MM.1S (cell line): ENCODE results near the gene TMEM176A.

ENCODE experiments used
- DNase-seq: peaks from one replicate; pipeline ENCODE4 v3.0.0-alpha.2; 2015
- H2AFZ ChIP-seq: fragments of 300-600 bp; sonication (generic); 2 replicates; pipeline ENCODE4 v1.6.0; 2016; ENCODE audit warnings: antibody characterized with exemption, low read length
- H3F3A ChIP-seq: fragments of 300-600 bp; sonication (generic); 2 replicates; pipeline ENCODE4 v1.6.1; 2016; ENCODE audit warnings: mild to moderate bottlenecking, antibody characterized with exemption, low read length, moderate library complexity, mixed read lengths; ENCODE audit not compliant: insufficient read depth
- H3K27ac ChIP-seq: fragments of 300-600 bp; sonication (generic); 2 replicates; pipeline ENCODE4 v1.5.1; 2016; ENCODE audit warnings: mild to moderate bottlenecking, low read length
- H3K27me3 ChIP-seq: fragments of 300-600 bp; sonication (generic); replicated peaks from 2 replicates; pipeline ENCODE4 v1.6.0; 2016; ENCODE audit warnings: low read length; ENCODE audit not compliant: insufficient read depth
- H3K36me3 ChIP-seq: fragments of 300-600 bp; sonication (generic); replicated peaks from 2 replicates; pipeline ENCODE4 v1.6.1; 2016; ENCODE audit warnings: mild to moderate bottlenecking, low read length, mixed read lengths; ENCODE audit not compliant: insufficient read depth
- H3K4me1 ChIP-seq: fragments of 300-600 bp; sonication (generic); 2 replicates; pipeline ENCODE4 v1.6.1; 2016; ENCODE audit warnings: low read length, mixed read lengths
- H3K4me2 ChIP-seq: fragments of 300-600 bp; sonication (generic); 2 replicates; pipeline ENCODE4 v1.6.0; 2016; ENCODE audit warnings: low read depth, low read length
- H3K4me3 ChIP-seq: fragments of 300-600 bp; sonication (generic); 2 replicates; pipeline ENCODE4 v1.5.1; 2016; ENCODE audit warnings: low read length, mixed read lengths
- H3K79me2 ChIP-seq: fragments of 300-600 bp; sonication (generic); 2 replicates; pipeline ENCODE4 v1.6.1; 2016; ENCODE audit warnings: mixed run types, low read length, mixed read lengths
- H3K9ac ChIP-seq: fragments of 300-600 bp; sonication (generic); 2 replicates; pipeline ENCODE4 v1.6.1; 2016; ENCODE audit warnings: low read length, mixed read lengths
- H3K9me2 ChIP-seq: fragments of 300-600 bp; sonication (generic); replicated peaks from 2 replicates; pipeline ENCODE4 v1.6.1; 2016; ENCODE audit warnings: mild to moderate bottlenecking, low read length, mixed read lengths; ENCODE audit not compliant: insufficient read depth
- H3K9me3 ChIP-seq: fragments of 300-600 bp; sonication (generic); replicated peaks from 2 replicates; pipeline ENCODE4 v1.6.1; 2016; ENCODE audit warnings: mild to moderate bottlenecking, low read length, mixed read lengths; ENCODE audit not compliant: insufficient read depth
- H4K20me1 ChIP-seq: fragments of 300-600 bp; sonication (generic); 2 replicates; pipeline ENCODE4 v1.6.1; 2016; ENCODE audit warnings: mild to moderate bottlenecking, low read length, moderate library complexity, mixed read lengths; ENCODE audit not compliant: insufficient read depth
- CTCF ChIP-seq: fragments of 300-600 bp; sonication (generic); IDR thresholded peaks from 2 replicates; pipeline ENCODE4 v1.5.1; 2016; ENCODE audit warnings: antibody characterized with exemption, low read length, mixed read lengths
- EZH2 ChIP-seq: fragments of 300-600 bp; sonication (generic); optimal IDR thresholded peaks from 2 replicates; pipeline ENCODE3; 2017; ENCODE audit warnings: low read depth, mild to moderate bottlenecking, antibody characterized with exemption, low read length, mixed read lengths
- EZH2phosphoT487 ChIP-seq: fragments of 300-600 bp; sonication (generic); IDR thresholded peaks from 2 replicates; pipeline ENCODE4 v1.6.1; 2018; ENCODE audit warnings: antibody characterized with exemption, low read length

TMEM176A gene

DNA sequence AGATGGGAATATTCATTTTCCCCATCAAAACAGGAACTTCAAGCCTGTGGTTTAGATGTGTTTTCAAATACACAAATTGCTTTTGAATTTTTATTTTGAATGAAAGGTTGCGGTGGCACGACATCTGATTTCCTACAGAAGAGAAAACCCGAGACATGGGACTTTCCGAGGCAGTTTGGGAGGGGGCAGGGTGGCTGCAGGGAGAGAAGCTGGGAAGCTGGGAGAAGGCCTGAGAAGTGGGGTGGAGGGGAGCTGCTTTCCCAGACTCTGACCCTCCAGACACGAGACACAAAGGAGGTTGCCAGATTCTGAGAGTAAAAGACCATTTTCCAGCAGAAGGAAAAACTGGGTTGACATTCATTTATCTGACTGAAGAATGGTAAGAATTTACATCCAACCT lies 19.6 kb downstream of the TMEM176A start:
- no peaks in the 10 kb centered on the region for H3K4me1 ChIP-seq
- no peaks in the 10 kb centered on the region for H3K27me3 ChIP-seq
- DNase-seq: no peak
- no peak overlapping the region for H3K9ac ChIP-seq
- H3K36me3 ChIP-seq: no peaks in the 10 kb centered on the region
- H4K20me1 ChIP-seq: no peaks in the 10 kb centered on the region
- no peak overlapping the region for H3K4me3 ChIP-seq
- H3K9me2 ChIP-seq: no peaks in the 10 kb centered on the region
- H3F3A ChIP-seq: no peaks in the 10 kb centered on the region
- H3K79me2 ChIP-seq: no peaks in the 10 kb centered on the region
- H3K4me2 ChIP-seq: no peak overlapping the region
- H2AFZ ChIP-seq: no peak overlapping the region
- H3K27ac ChIP-seq: no peak overlapping the region
- H3K9me3 ChIP-seq: no peaks in the 10 kb centered on the region
- TF ChIP-seq CTCF (no peak), EZH2phosphoT487 (no peak), EZH2 (no peak)

GRCh38 chr7:150820578-150821198 lies 20.1 kb downstream of the TMEM176A start:
- Histone ChIP-seq H3K27me3 (no peaks in the 10 kb centered on the region), H4K20me1 (no peaks in the 10 kb centered on the region), H3K9me2 (no peaks in the 10 kb centered on the region), H3K4me1 (no peaks in the 10 kb centered on the region), H3K79me2 (no peaks in the 10 kb centered on the region), H2AFZ (no peak overlapping the region), H3F3A (no peaks in the 10 kb centered on the region), H3K9me3 (no peaks in the 10 kb centered on the region), H3K4me3 (no peak overlapping the region), H3K36me3 (no peaks in the 10 kb centered on the region), H3K9ac (no peak overlapping the region), H3K27ac (no peak overlapping the region), H3K4me2 (no peak overlapping the region)
- TF ChIP-seq EZH2phosphoT487 (no peak), CTCF (no peak), EZH2 (no peak)
- no peak for DNase-seq

- Histone ChIP-seq H3K27ac (no peak overlapping the region), H3F3A (no peaks in the 10 kb centered on the region), H3K9me2 (no peaks in the 10 kb centered on the region), H2AFZ (no peak overlapping the region), H3K79me2 (no peaks in the 10 kb centered on the region), H3K36me3 (no peaks in the 10 kb centered on the region), H4K20me1 (no peaks in the 10 kb centered on the region), H3K27me3 (no peaks in the 10 kb centered on the region), H3K9me3 (no peaks in the 10 kb centered on the region), H3K4me1 (no peaks in the 10 kb centered on the region), H3K4me2 (no peak overlapping the region), H3K9ac (no peak overlapping the region), H3K4me3 (no peak overlapping the region)
- DNase-seq: no peak
- TF ChIP-seq CTCF (no peak), EZH2 (no peak), EZH2phosphoT487 (no peak)
These were observed 22.5 kb downstream of the TMEM176A start for GRCh38 chr7:150823043-150823442.
